ENCODE data around the gene TMEM87A.

DNA sequence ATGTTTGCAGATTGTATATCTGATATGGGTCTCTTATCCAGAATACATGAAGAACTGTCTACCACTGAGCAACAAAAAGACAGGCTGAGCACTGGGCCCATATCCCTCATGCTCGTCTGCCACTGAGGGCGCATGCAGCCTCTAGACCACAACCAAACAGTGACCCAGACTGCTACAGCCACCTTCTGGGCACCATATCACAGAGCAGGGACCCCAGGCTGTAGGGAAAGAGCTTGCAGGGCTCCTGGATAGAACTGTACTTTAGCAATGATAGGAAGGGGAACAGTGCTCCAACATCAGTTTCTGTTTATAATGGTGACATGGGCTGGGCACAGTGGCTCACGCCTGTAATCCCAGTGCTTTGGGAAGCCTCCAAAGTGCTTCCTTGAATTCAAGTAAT, 40.2 kb upstream of the TMEM87A start:
- no peak for TF ChIP-seq POLR2A (IDR thresholded peaks at IDR 0.05)
- TF ChIP-seq, protein P1, sequence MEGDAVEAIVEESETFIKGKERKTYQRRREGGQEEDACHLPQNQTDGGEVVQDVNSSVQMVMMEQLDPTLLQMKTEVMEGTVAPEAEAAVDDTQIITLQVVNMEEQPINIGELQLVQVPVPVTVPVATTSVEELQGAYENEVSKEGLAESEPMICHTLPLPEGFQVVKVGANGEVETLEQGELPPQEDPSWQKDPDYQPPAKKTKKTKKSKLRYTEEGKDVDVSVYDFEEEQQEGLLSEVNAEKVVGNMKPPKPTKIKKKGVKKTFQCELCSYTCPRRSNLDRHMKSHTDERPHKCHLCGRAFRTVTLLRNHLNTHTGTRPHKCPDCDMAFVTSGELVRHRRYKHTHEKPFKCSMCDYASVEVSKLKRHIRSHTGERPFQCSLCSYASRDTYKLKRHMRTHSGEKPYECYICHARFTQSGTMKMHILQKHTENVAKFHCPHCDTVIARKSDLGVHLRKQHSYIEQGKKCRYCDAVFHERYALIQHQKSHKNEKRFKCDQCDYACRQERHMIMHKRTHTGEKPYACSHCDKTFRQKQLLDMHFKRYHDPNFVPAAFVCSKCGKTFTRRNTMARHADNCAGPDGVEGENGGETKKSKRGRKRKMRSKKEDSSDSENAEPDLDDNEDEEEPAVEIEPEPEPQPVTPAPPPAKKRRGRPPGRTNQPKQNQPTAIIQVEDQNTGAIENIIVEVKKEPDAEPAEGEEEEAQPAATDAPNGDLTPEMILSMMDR (IDR thresholded peaks at IDR 0.05), result no peak

All from thyroid gland (tissue), 4 donors.